Measurements from ENCODE around the gene GPC6.

Gene GPC6

GRCh38 chr13:94140027-94140426, 913.4 kb downstream of the GPC6 start:
- ChIA-PET CTCF (no interaction called here), POLR2A (no interaction called here)
- H3K4me3 ChIP-seq (ENCODE audit: low read depth, low read length): no peak overlapping the region
- DNase-seq (ENCODE audit: low read depth, low spot score): no peak
- no peak for TF ChIP-seq CTCF (IDR thresholded peaks at IDR 0.05; ENCODE audit: insufficient read depth, low read length, missing control alignments)

- no peak for TF ChIP-seq CTCF (IDR thresholded peaks at IDR 0.05; ENCODE audit: insufficient read depth, low read length, missing control alignments)
- no peak overlapping the region for H3K4me3 ChIP-seq (ENCODE audit: low read depth, low read length)
- POLR2A ChIA-PET: no interaction called here
- no peak for DNase-seq (ENCODE audit: low read depth, low spot score)
- CTCF ChIA-PET: interaction anchor here (1.0 kb wide), 1 partner anchor 13 kb away, joined by 3 read pairs; no protein-coding TSS in a partner anchor
These were observed 913.9 kb downstream of the GPC6 start for GRCh38 chr13:94140511-94140910.

- POLR2A ChIA-PET: no interaction called here
- DNase-seq (ENCODE audit: low read depth, low spot score): no peak
- no peak overlapping the region for H3K4me3 ChIP-seq (ENCODE audit: low read depth, low read length)
- no peak for TF ChIP-seq CTCF (IDR thresholded peaks at IDR 0.05; ENCODE audit: insufficient read depth, low read length, missing control alignments)
- CTCF ChIA-PET: no interaction called here
These were observed 917.2 kb downstream of the GPC6 start for GRCh38 chr13:94143624-94144350.

- no peak overlapping the region for H3K4me3 ChIP-seq (ENCODE audit: low read depth, low read length)
- no peak for TF ChIP-seq CTCF (IDR thresholded peaks at IDR 0.05; ENCODE audit: insufficient read depth, low read length, missing control alignments)
- POLR2A ChIA-PET: no interaction called here
- DNase-seq (ENCODE audit: low read depth, low spot score): no peak
- CTCF ChIA-PET: no interaction called here
These were observed 919.4 kb downstream of the GPC6 start for GRCh38 chr13:94145966-94146365.

GRCh38 chr13:94153586-94153985, 927.0 kb downstream of the GPC6 start:
- no peak for DNase-seq (ENCODE audit: low read depth, low spot score)
- CTCF ChIA-PET: interaction anchor here (1.0 kb wide), 1 partner anchor 12 kb away, joined by 3 read pairs; no protein-coding TSS in a partner anchor
- no peak overlapping the region for H3K4me3 ChIP-seq (ENCODE audit: low read depth, low read length)
- POLR2A ChIA-PET: no interaction called here
- TF ChIP-seq CTCF (IDR thresholded peaks at IDR 0.05; ENCODE audit: insufficient read depth, low read length, missing control alignments): no peak

GRCh38 chr13:94154367-94154766, 927.8 kb downstream of the GPC6 start:
- no peak overlapping the region for H3K4me3 ChIP-seq (ENCODE audit: low read depth, low read length)
- ChIA-PET POLR2A (no interaction called here), CTCF (no interaction called here)
- no peak for TF ChIP-seq CTCF (IDR thresholded peaks at IDR 0.05; ENCODE audit: insufficient read depth, low read length, missing control alignments)
- DNase-seq (ENCODE audit: low read depth, low spot score): peak; percentile 44

Measured in AG04449 (cell line).